Pancreas (tissue), 10 donors: Measurements from ENCODE around the gene ANKS1B. TPM values are rescaled to one million over a fixed set of nuclear protein-coding genes. Genes with fewer than 3 reads are reported as not detected.

Source experiments
- ATAC-seq, 4 donors: fragments of 200-7000 bp; cut with Tn5 transposase; one replicate each; pipeline versions ENCODE4 v1.8.0 to v1.9.1; 2020; ENCODE audit warnings: mild to moderate bottlenecking in 4 of 4, moderate library complexity in 4 of 4
- DNase-seq, 6 donors: peaks; one replicate each; pipeline ENCODE4 v3.0.0-alpha.2; 2020
- FAIRE-seq: peaks from 2 replicates; lab custom pipeline; 2012; peaks lifted over from hg19 to GRCh38; lab: Jason Lieb, UNC
- H3K27ac ChIP-seq, 4 donors: fragments of 200-600 bp; sonication (generic); 1 replicate in 3 of 4; 2 replicates in 1 of 4; pipeline versions ENCODE4 v1.5.0 to v1.8.0; 2020
- H3K27me3 ChIP-seq, 4 donors: fragments of 200-600 bp; one replicate each; pipeline ENCODE4 v1.8.0; 2021
- H3K36me3 ChIP-seq, 3 donors: fragments of 200-600 bp; sonication (generic) in 1 of 3; one replicate each; pipeline versions ENCODE4 v1.5.0 to v1.8.0; 2020 to 2021
- H3K4me1 ChIP-seq, 3 donors: fragments of 200-600 bp; one replicate each; pipeline ENCODE4 v1.8.0; 2021
- H3K4me3 ChIP-seq, 4 donors: fragments of 200-600 bp; sonication (generic) in 2 of 4; one replicate each; pipeline versions ENCODE4 v1.5.0 to v1.8.0; 2020 to 2021
- H3K9me3 ChIP-seq, 4 donors: fragments of 200-600 bp; one replicate each; pipeline ENCODE4 v1.8.0; 2021
- CTCF ChIP-seq, 4 donors: fragments of 200-600 bp; sonication (generic) in 3 of 4; IDR thresholded peaks; one replicate each; pipeline versions ENCODE4 v1.5.0 to v1.8.0; 2021; ENCODE audit warnings: antibody characterized with exemption in 4 of 4
- WGBS, 2 donors: extraction: QIAGEN DNeasy Blood & Tissue Kit; methylation state at CpG; one replicate each; pipeline ENCODE4 v1.1.7; 2013; 5-methylcytosine and 5-hydroxymethylcytosine counted together
- intact Hi-C, 3 donors: fragments of 100-400 bp; cut with DNase I; formaldehyde crosslinking; loops; one replicate each; pipeline versions ENCODE4 v1.11.1 to v1.14.2; 2022
- polyA plus RNA-seq, 2 donors: library from polyadenylated mRNA; stranded (reverse); fragments of 200-250 nt; gene quantifications; one replicate each; pipeline ENCODE4 v1.2.3, GENCODE V29; 2013
- total RNA-seq, 6 donors: library from RNA; stranded (reverse); fragmentation: NEBNext Ultra II Directional in 4 of 6; extraction: Animal tissue kit (Norgen Biotek cat#: 25700) in 4 of 6; gene quantifications; one replicate each; pipeline versions ENCODE4 v1.2.1 to v1.2.4, GENCODE V29; 2021 to 2023
- donor health status: healthy with polysubstance abuse.
- donor health status: DM: no; HTN: no; CAD: no; lungs with moderate emphysema.
- donor health status: DM: no; HTN: no; CAD: no.
- donor health status: control.
- donor health status: control.
- donor health status: Bipolar disorder and iron deficiency.
- donor health status: DM: yes; HTN: yes; CAD: no.
- donor health status: DM: no; HTN: no; CAD: no.
- donor health status: DM: no; HTN: no; CAD: no.
- donor health status: DM: yes; HTN: yes; CAD: no.

ANKS1B gene
- total and polyA plus RNA-seq, 8 donors: 0.49 to 3.2 (median 1.9) TPM

DNA sequence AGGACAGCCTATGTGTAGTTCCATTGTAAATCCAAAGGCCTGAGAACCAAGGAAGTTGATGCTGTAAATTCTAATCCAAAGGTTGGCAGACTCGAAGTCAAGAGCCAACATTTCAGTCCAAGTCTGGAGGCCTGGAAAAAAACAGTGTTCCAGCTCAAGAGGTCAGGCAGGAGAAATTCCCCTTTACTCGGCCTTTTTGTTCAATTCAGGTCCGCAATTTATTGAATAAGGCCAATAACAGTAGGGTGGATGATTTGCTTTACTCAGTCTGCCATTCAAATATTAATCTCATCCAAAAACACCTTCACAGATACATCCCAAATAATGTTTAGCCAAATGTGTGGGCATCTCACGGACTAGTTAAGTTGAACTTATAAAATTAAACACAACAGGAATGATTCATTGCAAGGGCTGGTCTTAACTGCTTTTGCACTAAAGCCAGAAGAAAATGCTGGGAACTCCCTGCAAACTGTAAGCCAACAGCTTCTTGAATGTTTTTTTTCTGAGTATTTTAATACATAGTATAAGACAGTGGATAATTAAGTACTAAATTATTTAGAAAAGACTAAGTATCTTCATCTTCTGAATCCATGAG lies 534.6 kb downstream of the ANKS1B start:
- DNase-seq (no peak), FAIRE-seq (no peak), ATAC-seq (no peak)
- intact Hi-C loops: no loop called here
- H3K4me3 ChIP-seq: no peak overlapping the region
- no peak overlapping the region for H3K27ac ChIP-seq
- H3K36me3 ChIP-seq: no peaks in the 10 kb centered on the region
- no peaks in the 10 kb centered on the region for H3K9me3 ChIP-seq
- H3K4me1 ChIP-seq: no peaks in the 10 kb centered on the region
- no peak for TF ChIP-seq CTCF (IDR thresholded peaks at IDR 0.05)
- WGBS, 2 donors: 53 to 61% methylated on average over 4 of the region's 4 CpGs
- peaks cover 0 to 4% (median 0%) of the 10 kb centered on the region in 4 donors for H3K27me3 ChIP-seq

DNA sequence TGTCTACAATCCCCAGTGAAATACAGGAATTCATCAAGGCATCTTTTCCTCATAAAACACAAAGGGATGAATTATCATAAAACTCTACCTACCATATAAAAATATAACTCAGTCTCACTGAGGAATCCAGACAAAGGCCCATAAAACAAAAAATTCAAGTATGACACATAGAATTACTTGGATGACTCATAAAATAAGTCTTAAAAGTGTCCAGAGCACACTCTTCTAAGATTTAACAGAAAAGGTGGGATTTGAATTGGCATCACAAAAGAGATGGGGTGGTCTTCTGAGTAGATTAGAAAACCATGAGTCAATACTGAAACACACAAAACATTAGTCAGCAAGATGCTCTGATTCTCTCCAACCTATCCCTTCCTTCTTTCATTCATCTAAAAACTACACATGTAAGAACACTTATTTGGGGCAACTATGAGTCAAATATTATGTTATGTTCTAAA lies 539.8 kb downstream of the ANKS1B start:
- FAIRE-seq (no peak), DNase-seq (no peak), ATAC-seq (no peak)
- Histone ChIP-seq H3K36me3 (no peaks in the 10 kb centered on the region), H3K27ac (no peak overlapping the region), H3K4me1 (no peaks in the 10 kb centered on the region), H3K4me3 (no peak overlapping the region), H3K9me3 (no peaks in the 10 kb centered on the region), H3K27me3 (no peaks in the 10 kb centered on the region)
- TF ChIP-seq CTCF (IDR thresholded peaks at IDR 0.05): no peak
- intact Hi-C loops: no loop called here

DNA sequence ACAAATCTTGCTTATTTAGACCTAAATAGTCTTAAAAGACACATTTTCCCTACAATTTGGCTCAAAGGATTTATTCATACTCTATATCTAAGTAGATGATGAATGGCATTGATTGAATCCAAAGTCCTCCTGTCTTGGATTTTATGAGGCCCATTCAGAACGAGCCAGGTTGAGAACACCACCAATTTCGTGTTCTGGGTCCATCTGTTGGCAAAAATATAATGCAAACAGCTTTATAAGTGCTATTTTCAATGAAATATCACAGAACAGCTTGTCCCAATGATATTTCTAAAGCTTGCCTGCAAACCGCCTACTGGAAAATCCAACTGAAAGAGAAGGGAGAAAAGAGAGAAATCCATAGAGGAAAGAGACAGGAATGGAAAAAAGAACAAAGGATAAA lies 542.0 kb downstream of the ANKS1B start:
- FAIRE-seq (no peak), ATAC-seq (no peak), DNase-seq (no peak)
- no peak for TF ChIP-seq CTCF (IDR thresholded peaks at IDR 0.05)
- Histone ChIP-seq H3K27ac (no peak overlapping the region), H3K27me3 (no peaks in the 10 kb centered on the region), H3K36me3 (no peaks in the 10 kb centered on the region), H3K9me3 (no peaks in the 10 kb centered on the region), H3K4me1 (no peaks in the 10 kb centered on the region), H3K4me3 (no peak overlapping the region)
- intact Hi-C loops: no loop called here
- WGBS, 2 donors: 37 to 41% methylated on average over 3 of the region's 3 CpGs

GRCh38 chr12:99439399-99439798 lies 545.3 kb downstream of the ANKS1B start:
- FAIRE-seq (no peak), DNase-seq (no peak), ATAC-seq (no peak)
- no peak for TF ChIP-seq CTCF (IDR thresholded peaks at IDR 0.05)
- intact Hi-C loops: no loop called here
- Histone ChIP-seq H3K27me3 (no peaks in the 10 kb centered on the region), H3K36me3 (no peaks in the 10 kb centered on the region), H3K9me3 (no peaks in the 10 kb centered on the region), H3K27ac (no peak overlapping the region), H3K4me1 (no peaks in the 10 kb centered on the region), H3K4me3 (no peak overlapping the region)
- 69% methylated on average over 1 of the region's 1 CpG for WGBS, 2 donors

- Histone ChIP-seq H3K27me3 (no peaks in the 10 kb centered on the region), H3K9me3 (no peaks in the 10 kb centered on the region), H3K36me3 (no peaks in the 10 kb centered on the region), H3K4me1 (no peaks in the 10 kb centered on the region), H3K27ac (no peak overlapping the region), H3K4me3 (no peak overlapping the region)
- TF ChIP-seq CTCF (IDR thresholded peaks at IDR 0.05): no peak
- no peak for FAIRE-seq
- no peak for ATAC-seq
- no peak for DNase-seq
- intact Hi-C loops: no loop called here
Observed at GRCh38 chr12:99436584-99436983, 548.2 kb downstream of the ANKS1B start.
